Upper lobe of right lung (tissue), 1 donor: ENCODE results near the gene PLPP4. TPM values are rescaled to one million over a fixed set of nuclear protein-coding genes. Genes with fewer than 3 reads are reported as not detected.

Experiments used
- ATAC-seq: fragments of 200-7000 bp; cut with Tn5 transposase; one replicate; pipeline ENCODE4 v1.9.1; 2020; ENCODE audit warnings: mild to moderate bottlenecking, moderate library complexity
- DNase-seq: peaks from one replicate; pipeline ENCODE4 v3.0.0-alpha.2; 2020
- H3K27ac ChIP-seq: fragments of 200-600 bp; one replicate; pipeline ENCODE4 v1.8.0; 2022
- H3K27me3 ChIP-seq: fragments of 200-600 bp; one replicate; pipeline ENCODE4 v1.8.0; 2022; ENCODE audit warnings: mild to moderate bottlenecking
- H3K36me3 ChIP-seq: fragments of 200-600 bp; one replicate; pipeline ENCODE4 v1.8.0; 2022
- H3K4me1 ChIP-seq: fragments of 200-600 bp; one replicate; pipeline ENCODE4 v1.8.0; 2022
- H3K4me3 ChIP-seq: fragments of 200-600 bp; one replicate; pipeline ENCODE4 v1.8.0; 2022; ENCODE audit warnings: mild to moderate bottlenecking
- H3K9me3 ChIP-seq: fragments of 200-600 bp; one replicate; pipeline ENCODE4 v1.8.0; 2022
- intact Hi-C: fragments of 100-400 bp; cut with DNase I; formaldehyde crosslinking; loops from one replicate; pipeline ENCODE4 v1.11.0; 2022
- total RNA-seq: library from RNA; stranded (reverse); fragmentation: NEBNext Ultra II Directional; extraction: Animal tissue kit (Norgen Biotek cat#: 25700); gene quantifications from one replicate; pipeline ENCODE4 v1.2.1, GENCODE V29; 2021
- TF ChIP-seq, protein P1 (sequence below): fragments of 200-600 bp; IDR thresholded peaks from one replicate; pipeline ENCODE4 v1.8.0; 2022; ENCODE audit warnings: antibody characterized with exemption
- donor health status: DM: no; HTN: yes; CAD: no; lungs with severe emphysema.

PLPP4 gene
- total RNA-seq, 1 donor from 2014 or later, result 0.38 TPM

DNA sequence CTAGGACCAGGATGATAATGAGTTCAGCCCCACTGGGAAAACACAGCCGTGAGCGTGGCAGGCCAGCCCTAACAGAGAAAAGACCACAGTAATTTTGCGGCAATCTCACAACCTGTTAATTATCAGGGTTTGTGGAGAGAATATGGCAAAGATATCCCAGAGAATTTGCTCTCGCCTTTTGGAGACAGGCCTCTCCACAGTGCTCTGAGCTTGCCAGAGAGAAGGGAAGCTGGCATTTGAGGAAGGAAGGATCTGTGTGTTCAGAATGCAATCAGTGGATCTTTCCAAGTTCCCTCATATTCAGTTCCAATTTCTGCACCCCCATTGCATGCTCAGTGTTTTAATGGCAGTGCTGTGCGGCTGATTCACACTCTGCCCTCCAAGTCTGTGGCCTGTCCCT lies 60.2 kb downstream of the PLPP4 start:
- Histone ChIP-seq H3K4me3 (no peak overlapping the region), H3K27me3 (no peaks in the 10 kb centered on the region), H3K36me3 (no peaks in the 10 kb centered on the region), H3K27ac (no peak overlapping the region), H3K9me3 (no peaks in the 10 kb centered on the region), H3K4me1 (no peaks in the 10 kb centered on the region)
- no peak for DNase-seq
- TF ChIP-seq, protein P1, sequence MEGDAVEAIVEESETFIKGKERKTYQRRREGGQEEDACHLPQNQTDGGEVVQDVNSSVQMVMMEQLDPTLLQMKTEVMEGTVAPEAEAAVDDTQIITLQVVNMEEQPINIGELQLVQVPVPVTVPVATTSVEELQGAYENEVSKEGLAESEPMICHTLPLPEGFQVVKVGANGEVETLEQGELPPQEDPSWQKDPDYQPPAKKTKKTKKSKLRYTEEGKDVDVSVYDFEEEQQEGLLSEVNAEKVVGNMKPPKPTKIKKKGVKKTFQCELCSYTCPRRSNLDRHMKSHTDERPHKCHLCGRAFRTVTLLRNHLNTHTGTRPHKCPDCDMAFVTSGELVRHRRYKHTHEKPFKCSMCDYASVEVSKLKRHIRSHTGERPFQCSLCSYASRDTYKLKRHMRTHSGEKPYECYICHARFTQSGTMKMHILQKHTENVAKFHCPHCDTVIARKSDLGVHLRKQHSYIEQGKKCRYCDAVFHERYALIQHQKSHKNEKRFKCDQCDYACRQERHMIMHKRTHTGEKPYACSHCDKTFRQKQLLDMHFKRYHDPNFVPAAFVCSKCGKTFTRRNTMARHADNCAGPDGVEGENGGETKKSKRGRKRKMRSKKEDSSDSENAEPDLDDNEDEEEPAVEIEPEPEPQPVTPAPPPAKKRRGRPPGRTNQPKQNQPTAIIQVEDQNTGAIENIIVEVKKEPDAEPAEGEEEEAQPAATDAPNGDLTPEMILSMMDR, result no peak
- no peak for ATAC-seq
- intact Hi-C loops, result no loop called here

DNA sequence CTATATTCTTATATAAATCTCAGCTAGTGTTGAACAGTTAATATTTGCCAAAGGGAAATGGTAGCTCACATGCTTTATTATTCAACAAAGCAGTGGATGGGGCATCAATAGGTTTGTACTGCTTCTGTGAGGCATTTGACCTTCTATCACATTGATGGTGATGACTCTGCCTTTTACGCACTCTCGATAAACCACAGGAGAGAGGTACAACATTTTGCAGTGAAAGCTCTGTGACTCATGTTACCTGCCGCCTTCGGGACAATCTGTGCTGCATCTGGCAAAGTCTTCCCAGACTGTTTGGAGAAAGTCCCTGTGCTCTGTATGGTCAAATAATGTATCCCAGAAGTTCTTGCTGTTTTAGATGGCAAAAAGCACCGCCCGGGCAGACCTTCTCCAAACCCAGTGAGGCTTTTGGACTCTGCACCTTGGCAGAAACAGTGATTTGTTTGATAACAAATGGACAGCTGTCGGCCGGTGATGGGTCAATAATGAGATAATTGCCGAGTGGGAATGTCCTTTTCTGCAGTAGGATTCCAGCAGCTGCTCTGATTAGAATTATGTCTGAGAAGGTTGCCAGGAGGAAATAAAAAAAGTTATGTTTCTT lies 61.0 kb downstream of the PLPP4 start:
- Histone ChIP-seq H3K9me3 (no peaks in the 10 kb centered on the region), H3K27ac (no peak overlapping the region), H3K4me1 (no peaks in the 10 kb centered on the region), H3K36me3 (no peaks in the 10 kb centered on the region), H3K27me3 (no peaks in the 10 kb centered on the region), H3K4me3 (no peak overlapping the region)
- ATAC-seq (no peak), DNase-seq (no peak)
- intact Hi-C loops, result no loop called here
- TF ChIP-seq, protein P1, result no peak

DNA sequence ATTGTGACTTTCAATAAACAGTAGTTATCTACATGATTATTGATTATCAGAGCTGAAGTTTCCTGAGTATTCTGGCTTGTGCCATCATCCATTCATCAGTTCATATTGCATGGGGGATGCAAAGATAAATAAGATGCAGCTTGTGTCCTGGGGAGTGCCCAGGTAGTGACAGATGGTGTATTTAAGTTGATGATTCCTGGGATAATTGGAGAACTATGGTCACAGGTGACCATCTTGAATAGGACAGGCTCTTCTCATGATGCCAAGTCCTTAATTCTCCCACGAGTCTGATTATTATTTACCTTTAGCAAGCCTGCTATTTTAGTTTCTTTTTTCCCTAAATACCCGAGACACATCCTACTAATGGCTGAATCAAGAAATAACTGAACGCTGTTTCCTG lies 64.9 kb downstream of the PLPP4 start:
- Histone ChIP-seq H3K36me3 (no peaks in the 10 kb centered on the region), H3K4me3 (no peak overlapping the region), H3K9me3 (no peaks in the 10 kb centered on the region), H3K27me3 (no peaks in the 10 kb centered on the region), H3K27ac (no peak overlapping the region), H3K4me1 (no peaks in the 10 kb centered on the region)
- ATAC-seq (no peak), DNase-seq (no peak)
- TF ChIP-seq, protein P1, result no peak
- intact Hi-C loops, result no loop called here

DNA sequence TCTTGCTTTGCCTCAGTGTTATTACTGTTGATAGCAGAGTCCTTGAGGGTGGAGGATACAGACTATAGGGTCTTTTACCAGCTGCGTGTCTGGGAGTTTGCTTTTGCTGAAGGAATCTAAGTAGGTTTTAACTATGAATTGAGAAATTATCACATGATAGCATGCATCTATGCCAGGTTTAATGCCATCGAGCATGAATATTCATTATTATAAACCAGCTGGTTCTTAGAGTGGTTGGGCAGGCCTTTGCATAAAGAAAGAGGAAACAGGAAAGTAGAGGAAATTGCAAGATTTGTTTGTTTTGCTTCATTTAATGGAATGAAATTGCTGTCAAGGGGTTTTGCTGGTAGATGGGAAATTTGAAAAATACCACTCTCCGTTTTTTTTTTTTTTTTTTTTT lies 70.7 kb downstream of the PLPP4 start:
- Histone ChIP-seq H3K27ac (no peak overlapping the region), H3K27me3 (no peaks in the 10 kb centered on the region), H3K36me3 (no peaks in the 10 kb centered on the region), H3K4me1 (no peaks in the 10 kb centered on the region), H3K9me3 (no peaks in the 10 kb centered on the region), H3K4me3 (no peak overlapping the region)
- intact Hi-C loops, result no loop called here
- ATAC-seq, result no peak
- TF ChIP-seq, protein P1, result no peak
- DNase-seq, result no peak

DNA sequence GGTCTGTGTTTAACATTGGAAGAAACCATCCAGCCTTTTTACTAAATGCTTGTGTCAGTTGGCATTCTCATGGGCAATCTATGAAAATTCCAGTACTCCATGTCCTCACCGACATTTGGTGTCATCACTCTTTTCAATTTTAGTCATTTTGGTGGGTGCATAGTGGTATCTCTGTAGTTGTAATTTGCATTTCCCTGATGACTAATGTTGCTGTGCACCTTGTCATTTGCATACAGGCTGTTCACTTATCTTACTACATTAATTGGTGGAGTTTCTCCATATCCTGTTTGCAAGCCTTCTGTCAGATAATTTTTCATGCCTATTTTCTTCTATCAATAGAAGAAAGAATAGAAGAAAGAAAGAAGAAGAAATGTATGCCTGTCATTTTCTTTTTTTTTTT lies 73.7 kb downstream of the PLPP4 start:
- no peak for ATAC-seq
- TF ChIP-seq, protein P1, result no peak
- no peak for DNase-seq
- Histone ChIP-seq H3K9me3 (peaks cover 7% of the 10 kb centered on the region), H3K4me3 (no peak overlapping the region), H3K4me1 (no peaks in the 10 kb centered on the region), H3K27me3 (no peaks in the 10 kb centered on the region), H3K27ac (no peak overlapping the region), H3K36me3 (no peaks in the 10 kb centered on the region)
- intact Hi-C loops, result no loop called here

DNA sequence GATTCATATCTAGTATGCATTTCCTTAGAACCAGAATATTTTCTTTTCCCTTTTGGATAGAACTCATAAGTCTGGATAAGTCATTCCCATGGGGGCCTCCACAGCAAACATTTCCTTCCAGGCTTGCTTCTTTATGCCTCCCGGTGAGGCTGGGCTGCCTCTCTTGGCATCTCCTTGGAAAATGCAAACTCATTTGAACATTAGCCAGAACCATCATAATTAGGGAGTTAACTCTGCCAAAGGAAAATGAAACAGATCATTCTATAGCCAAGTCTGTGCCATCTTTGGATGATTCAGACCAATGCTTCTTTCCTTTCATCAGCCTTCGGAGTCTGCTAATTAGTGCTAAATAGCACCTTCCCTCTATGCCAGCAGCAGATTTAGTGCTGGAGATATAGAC lies 81.1 kb downstream of the PLPP4 start:
- TF ChIP-seq, protein P1, result no peak
- no peak for ATAC-seq
- no peak overlapping the region for H3K27ac ChIP-seq

More for the DNA sequence above, 81.1 kb downstream of the PLPP4 start:
- Histone ChIP-seq H3K4me3 (no peak overlapping the region), H3K27me3 (no peaks in the 10 kb centered on the region), H3K9me3 (peaks cover 7% of the 10 kb centered on the region), H3K4me1 (no peaks in the 10 kb centered on the region), H3K36me3 (no peaks in the 10 kb centered on the region)
- intact Hi-C loops, result no loop called here
- no peak for DNase-seq
